OCI-LY7 (cell line): Measurements from ENCODE around the gene DHRS12. TPM values are rescaled to one million over a fixed set of nuclear protein-coding genes. Genes with fewer than 3 reads are reported as not detected.

Source experiments
- BruUV-seq: library from RNA; stranded (reverse); fragments of 400-500 nt; replicated peaks from 2 replicates; lab custom pipeline; 2021; lab: Mats Ljungman, UMichigan
- CTCF ChIA-PET: fragments of 300-600 bp; sonication (Branson Sonifier 250); formaldehyde crosslinking; loops from one replicate; lab custom pipeline; 2022; ENCODE audit warnings: antibody characterized with exemption; ENCODE audit not compliant: unreplicated experiment; lab: Charles Lee
- POLR2A ChIA-PET: fragments of 300-600 bp; sonication (Branson Sonifier 250); formaldehyde crosslinking; loops from one replicate; lab custom pipeline; 2022; ENCODE audit warnings: antibody characterized with exemption; lab: Charles Lee
- DNase-seq: peaks from one replicate; pipeline ENCODE4 v3.0.0-alpha.2; 2015; ENCODE audit warnings: low spot score
- H2AFZ ChIP-seq: fragments of 200-600 bp; sonication (generic), shearing (Covaris generic); 2 replicates; pipeline ENCODE4 v1.6.1; 2014; ENCODE audit warnings: mild to moderate bottlenecking, antibody characterized with exemption, low read length, moderate library complexity
- H3K27ac ChIP-seq: fragments of 200-600 bp; sonication (generic); 2 replicates; pipeline ENCODE4 v1.5.1; 2014; ENCODE audit warnings: mixed run types, low read depth, mild to moderate bottlenecking, moderate library complexity, low read length, inconsistent platforms; ENCODE audit not compliant: poor library complexity, severe bottlenecking
- H3K36me3 ChIP-seq: fragments of 200-600 bp; sonication (generic); 2 replicates; pipeline ENCODE4 v1.6.1; 2014; ENCODE audit warnings: mild to moderate bottlenecking, antibody characterized with exemption, low read length, moderate library complexity, mixed read lengths; ENCODE audit not compliant: insufficient read depth
- H3K4me1 ChIP-seq: fragments of 200-600 bp; sonication (generic); 2 replicates; pipeline ENCODE4 v1.5.1; 2014; ENCODE audit warnings: mild to moderate bottlenecking, low read length; ENCODE audit not compliant: insufficient read depth, poor library complexity, severe bottlenecking
- H3K4me2 ChIP-seq: fragments of 200-600 bp; sonication (generic); 2 replicates; pipeline ENCODE4 v1.6.1; 2014; ENCODE audit warnings: mild to moderate bottlenecking, low read length
- H3K4me3 ChIP-seq: fragments of 200-600 bp; sonication (generic); 2 replicates; pipeline ENCODE4 v1.5.1; 2014; ENCODE audit warnings: mild to moderate bottlenecking, low read depth, low read length; ENCODE audit not compliant: poor library complexity, severe bottlenecking
- H3K79me2 ChIP-seq: fragments of 200-600 bp; sonication (generic); 2 replicates; pipeline ENCODE4 v1.6.1; 2016; ENCODE audit warnings: low read depth, mild to moderate bottlenecking, low read length, moderate library complexity, mixed read lengths; ENCODE audit not compliant: insufficient read depth
- H3K9me2 ChIP-seq: fragments of 200-600 bp; sonication (generic); 2 replicates; pipeline ENCODE4 v1.6.1; 2016; ENCODE audit warnings: mild to moderate bottlenecking, low read length, mixed read lengths; ENCODE audit not compliant: insufficient read depth
- H3K9me3 ChIP-seq: fragments of 200-600 bp; sonication (generic); 2 replicates; pipeline ENCODE4 v1.6.1; 2014; ENCODE audit warnings: mild to moderate bottlenecking, mixed run types, low read length, mixed read lengths
- H4K20me1 ChIP-seq: fragments of 200-600 bp; sonication (generic); 2 replicates; pipeline ENCODE4 v1.6.1; 2014; ENCODE audit warnings: mild to moderate bottlenecking, antibody characterized with exemption, low read length, moderate library complexity, mixed read lengths; ENCODE audit not compliant: insufficient read depth
- EZH2phosphoT487 ChIP-seq: fragments of 200-600 bp; sonication (generic); IDR thresholded peaks from 2 replicates; pipeline ENCODE4 v1.6.1; 2018; ENCODE audit warnings: low read depth, borderline replicate concordance, mild to moderate bottlenecking, mixed run types, antibody characterized with exemption, low read length, moderate library complexity, mixed read lengths
- intact Hi-C: fragments of 100-400 bp; cut with micrococcal nuclease; formaldehyde crosslinking; loops from one replicate; pipeline ENCODE4 v1.10.0; 2022; ENCODE audit not compliant: unreplicated experiment
- total RNA-seq, 2 experiments: library from RNA; depleted of rRNA in 1 of 2; stranded (reverse); fragments of >200 nt in 1 of 2; shearing (Covaris generic) in 1 of 2; gene quantifications; 2 replicates each; pipeline ENCODE4 v1.2.3, GENCODE V29; 2014 to 2022
- TF ChIP-seq, protein P1 (sequence below): fragments of 200-600 bp; sonication (generic); conservative IDR thresholded peaks from 2 replicates; pipeline ENCODE4 v1.5.1; 2014; ENCODE audit warnings: mild to moderate bottlenecking, antibody characterized with exemption, low read length, moderate library complexity, mixed read lengths

The DHRS12 gene
- total RNA-seq, 2 experiments from 2014 or later: 3.5 to 11.9 TPM

DNA sequence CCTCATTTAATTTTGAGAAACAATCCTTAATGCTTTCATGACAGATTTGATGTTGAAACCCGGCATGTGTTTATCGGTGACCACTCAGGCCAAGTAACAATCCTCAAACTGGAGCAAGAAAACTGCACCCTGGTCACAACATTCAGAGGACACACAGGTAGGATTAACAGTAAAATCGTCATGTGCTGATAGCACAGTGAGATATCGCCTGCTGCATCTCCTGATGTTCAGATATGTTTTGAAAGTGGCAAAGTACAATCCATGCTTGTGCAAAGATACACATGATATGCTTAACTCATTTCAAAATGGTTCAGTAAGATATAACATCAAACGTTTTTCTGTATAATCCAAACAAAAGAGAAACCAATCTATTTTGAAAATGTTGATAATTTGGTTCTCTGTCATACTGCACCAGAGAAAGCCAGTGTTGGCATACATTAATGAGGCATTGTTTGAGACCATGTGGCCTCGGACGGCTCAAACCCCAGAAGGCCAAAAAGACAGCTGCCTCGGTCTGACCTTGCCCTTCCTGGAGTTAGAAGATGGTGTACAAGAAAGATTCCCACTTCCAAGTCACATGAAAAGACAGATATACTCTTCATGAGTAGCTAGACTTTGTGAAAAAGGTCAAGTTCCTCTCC lies 76.2 kb downstream of the DHRS12 start:
- H3K4me2 ChIP-seq: no peak overlapping the region
- TF ChIP-seq, protein P1, sequence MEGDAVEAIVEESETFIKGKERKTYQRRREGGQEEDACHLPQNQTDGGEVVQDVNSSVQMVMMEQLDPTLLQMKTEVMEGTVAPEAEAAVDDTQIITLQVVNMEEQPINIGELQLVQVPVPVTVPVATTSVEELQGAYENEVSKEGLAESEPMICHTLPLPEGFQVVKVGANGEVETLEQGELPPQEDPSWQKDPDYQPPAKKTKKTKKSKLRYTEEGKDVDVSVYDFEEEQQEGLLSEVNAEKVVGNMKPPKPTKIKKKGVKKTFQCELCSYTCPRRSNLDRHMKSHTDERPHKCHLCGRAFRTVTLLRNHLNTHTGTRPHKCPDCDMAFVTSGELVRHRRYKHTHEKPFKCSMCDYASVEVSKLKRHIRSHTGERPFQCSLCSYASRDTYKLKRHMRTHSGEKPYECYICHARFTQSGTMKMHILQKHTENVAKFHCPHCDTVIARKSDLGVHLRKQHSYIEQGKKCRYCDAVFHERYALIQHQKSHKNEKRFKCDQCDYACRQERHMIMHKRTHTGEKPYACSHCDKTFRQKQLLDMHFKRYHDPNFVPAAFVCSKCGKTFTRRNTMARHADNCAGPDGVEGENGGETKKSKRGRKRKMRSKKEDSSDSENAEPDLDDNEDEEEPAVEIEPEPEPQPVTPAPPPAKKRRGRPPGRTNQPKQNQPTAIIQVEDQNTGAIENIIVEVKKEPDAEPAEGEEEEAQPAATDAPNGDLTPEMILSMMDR: no peak
- TF ChIP-seq EZH2phosphoT487: no peak
- no peak overlapping the region for H3K27ac ChIP-seq
- no peak overlapping the region for H2AFZ ChIP-seq
- H3K4me3 ChIP-seq: no peak overlapping the region
- no peaks in the 10 kb centered on the region for H4K20me1 ChIP-seq
- no peak for DNase-seq
- H3K36me3 ChIP-seq: no peaks in the 10 kb centered on the region
- no peaks in the 10 kb centered on the region for H3K9me3 ChIP-seq
- ChIA-PET CTCF (no interaction called here), POLR2A (interaction anchor here (1.0 kb wide), 1 partner anchor 14 kb away, joined by 3 read pairs; no protein-coding TSS in a partner anchor)
- H3K4me1 ChIP-seq: no peaks in the 10 kb centered on the region
- intact Hi-C loops: no loop called here
- H3K9me2 ChIP-seq: no peaks in the 10 kb centered on the region
- BruUV-seq: no TSS peak
- no peaks in the 10 kb centered on the region for H3K79me2 ChIP-seq

- Histone ChIP-seq H3K9me2 (no peaks in the 10 kb centered on the region), H3K4me1 (no peaks in the 10 kb centered on the region), H3K36me3 (no peaks in the 10 kb centered on the region), H3K9me3 (no peaks in the 10 kb centered on the region), H3K4me3 (no peak overlapping the region), H3K79me2 (no peaks in the 10 kb centered on the region), H3K27ac (no peak overlapping the region), H4K20me1 (no peaks in the 10 kb centered on the region), H3K4me2 (no peak overlapping the region), H2AFZ (no peak overlapping the region)
- intact Hi-C loops: no loop called here
- CTCF ChIA-PET: no interaction called here
- DNase-seq: no peak
- no TSS peak for BruUV-seq
- TF ChIP-seq, protein P1: no peak
- TF ChIP-seq EZH2phosphoT487: no peak
- POLR2A ChIA-PET: interaction anchor here (0.7 to 1.2 kb wide), 2 partner anchors 15 to 198 kb away, joined by 3 to 4 read pairs; no protein-coding TSS in a partner anchor
These were observed 77.3 kb downstream of the DHRS12 start for GRCh38 chr13:51726446-51727193.

DNA sequence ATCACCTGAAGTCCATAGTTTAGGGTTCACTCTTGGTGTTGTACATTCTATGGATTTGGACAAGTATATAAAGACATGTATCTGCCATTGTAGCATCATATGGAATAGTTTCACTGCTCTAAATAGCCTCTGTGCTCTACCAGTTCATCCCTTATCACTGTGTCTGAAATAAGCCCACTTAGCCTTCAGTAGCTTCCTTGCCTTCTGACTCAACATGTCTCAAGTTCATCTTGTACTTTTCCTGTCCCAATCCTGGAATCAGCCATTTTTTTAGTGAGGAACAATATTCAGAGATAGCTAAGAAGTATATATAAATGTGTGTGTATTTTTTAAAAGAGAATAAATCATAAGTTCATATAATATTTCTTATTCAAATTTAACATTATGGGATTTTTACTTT lies 79.2 kb downstream of the DHRS12 start:
- H4K20me1 ChIP-seq: no peaks in the 10 kb centered on the region
- H3K9me3 ChIP-seq: no peaks in the 10 kb centered on the region
- no peak overlapping the region for H3K27ac ChIP-seq
- H3K79me2 ChIP-seq: no peaks in the 10 kb centered on the region
- intact Hi-C loops: no loop called here
- no peak overlapping the region for H3K4me3 ChIP-seq
- no TSS peak for BruUV-seq
- H3K4me1 ChIP-seq: no peaks in the 10 kb centered on the region
- no peak overlapping the region for H2AFZ ChIP-seq
- no peaks in the 10 kb centered on the region for H3K36me3 ChIP-seq
- ChIA-PET POLR2A (no interaction called here), CTCF (no interaction called here)
- TF ChIP-seq EZH2phosphoT487: no peak
- TF ChIP-seq, protein P1: no peak
- H3K4me2 ChIP-seq: no peak overlapping the region
- no peaks in the 10 kb centered on the region for H3K9me2 ChIP-seq
- DNase-seq: no peak
